Measurements from ENCODE around the gene GOLGA2.
"Not testable (repeated sequence)": the region's sequence is repeated elsewhere in the genome, so short reads cannot be mapped to it uniquely, and the experiment has no call there.

Gene GOLGA2

DNA sequence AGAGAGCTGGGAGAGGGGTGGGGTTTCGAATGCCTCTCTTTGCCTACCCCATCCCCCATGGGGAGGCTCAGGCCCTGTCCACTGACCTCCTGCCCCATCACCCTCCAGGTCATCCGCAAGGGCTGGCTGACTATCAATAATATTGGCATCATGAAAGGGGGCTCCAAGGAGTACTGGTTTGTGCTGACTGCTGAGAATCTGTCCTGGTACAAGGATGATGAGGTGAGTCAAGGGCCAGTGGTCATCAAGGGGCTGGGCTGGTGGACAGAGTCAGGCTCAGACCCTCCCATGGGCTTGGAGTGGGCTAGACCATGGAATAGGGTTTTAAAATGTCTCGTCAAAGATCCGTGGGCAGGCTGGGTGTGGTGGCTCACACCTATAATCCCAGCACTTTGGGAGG lies 33.7 kb downstream of the GOLGA2 start:
- DNase-seq (ENCODE audit: low spot score): no peak

DNA sequence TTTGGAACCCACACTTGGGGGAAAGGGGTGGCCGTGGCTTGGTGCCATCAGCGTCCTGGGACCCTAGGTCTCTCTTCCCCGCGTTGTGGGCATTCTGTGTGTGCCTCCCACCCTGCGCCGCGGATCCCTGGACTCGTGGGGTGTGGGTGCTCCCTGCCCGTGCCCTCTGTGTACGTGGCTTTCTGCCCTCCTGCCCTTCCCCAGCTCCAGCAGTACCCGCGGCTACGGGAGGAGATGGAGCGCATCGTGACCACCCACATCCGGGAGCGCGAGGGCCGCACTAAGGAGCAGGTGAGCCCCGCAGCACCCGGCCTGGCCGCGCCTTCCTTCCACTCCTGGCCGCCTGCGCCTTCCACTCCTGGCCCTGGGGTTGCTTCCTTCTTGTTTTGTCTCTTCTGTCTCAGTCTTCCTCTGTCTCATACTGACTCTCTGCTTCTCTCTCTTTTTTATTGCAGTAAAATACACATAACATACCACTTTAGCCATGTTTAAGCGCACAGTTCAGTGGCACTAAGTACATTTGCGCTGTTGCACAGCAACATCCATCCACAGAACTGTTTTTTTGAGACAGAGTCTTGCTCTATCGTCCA lies 41.9 kb downstream of the GOLGA2 start:
- DNase-seq (ENCODE audit: low spot score): no peak

DNA sequence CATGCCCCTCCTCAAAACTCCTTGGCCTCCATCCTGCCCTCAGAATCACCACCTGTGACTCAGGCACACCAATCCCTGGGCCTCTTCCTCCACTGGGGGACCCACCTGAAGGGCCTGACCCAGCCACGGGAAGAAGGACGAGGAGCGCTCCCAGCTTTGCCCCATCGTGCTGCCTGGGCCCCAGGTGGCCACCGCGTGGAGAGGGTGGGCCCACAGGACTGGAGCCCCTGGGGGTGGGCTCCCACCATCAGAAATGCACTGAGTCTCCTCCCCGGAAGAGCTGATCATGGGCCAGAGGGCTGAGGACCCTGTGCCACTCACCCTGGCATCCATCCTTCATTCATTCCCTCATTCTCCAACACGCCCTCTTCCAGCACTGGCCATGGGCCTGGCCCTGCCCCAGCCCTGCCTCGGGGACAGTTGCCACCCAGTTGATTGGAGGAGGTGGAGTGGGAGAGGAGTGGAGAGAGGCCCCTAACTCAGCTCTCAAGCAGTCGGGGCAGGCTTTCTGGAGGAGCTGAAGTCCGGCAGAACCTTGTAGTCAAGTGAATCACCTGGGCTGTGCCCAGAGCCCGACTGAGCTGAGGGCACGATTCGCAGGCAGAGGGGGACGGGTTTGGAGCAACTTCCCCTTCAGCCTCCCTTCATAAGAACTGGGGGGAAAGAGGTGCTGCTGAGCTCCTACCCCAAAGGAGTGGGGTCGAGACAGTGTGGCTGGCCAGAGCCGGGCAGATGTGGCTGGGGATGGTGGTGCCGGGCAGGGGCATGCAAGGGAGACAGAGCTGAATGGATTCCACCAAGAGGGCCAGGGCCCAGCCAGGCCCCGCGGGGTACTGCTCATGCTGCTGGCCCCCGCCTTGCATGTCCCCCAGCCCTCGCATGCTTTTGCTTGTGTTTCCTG lies 43.0 kb downstream of the GOLGA2 start:
- DNase-seq (ENCODE audit: low spot score): no peak

DNA sequence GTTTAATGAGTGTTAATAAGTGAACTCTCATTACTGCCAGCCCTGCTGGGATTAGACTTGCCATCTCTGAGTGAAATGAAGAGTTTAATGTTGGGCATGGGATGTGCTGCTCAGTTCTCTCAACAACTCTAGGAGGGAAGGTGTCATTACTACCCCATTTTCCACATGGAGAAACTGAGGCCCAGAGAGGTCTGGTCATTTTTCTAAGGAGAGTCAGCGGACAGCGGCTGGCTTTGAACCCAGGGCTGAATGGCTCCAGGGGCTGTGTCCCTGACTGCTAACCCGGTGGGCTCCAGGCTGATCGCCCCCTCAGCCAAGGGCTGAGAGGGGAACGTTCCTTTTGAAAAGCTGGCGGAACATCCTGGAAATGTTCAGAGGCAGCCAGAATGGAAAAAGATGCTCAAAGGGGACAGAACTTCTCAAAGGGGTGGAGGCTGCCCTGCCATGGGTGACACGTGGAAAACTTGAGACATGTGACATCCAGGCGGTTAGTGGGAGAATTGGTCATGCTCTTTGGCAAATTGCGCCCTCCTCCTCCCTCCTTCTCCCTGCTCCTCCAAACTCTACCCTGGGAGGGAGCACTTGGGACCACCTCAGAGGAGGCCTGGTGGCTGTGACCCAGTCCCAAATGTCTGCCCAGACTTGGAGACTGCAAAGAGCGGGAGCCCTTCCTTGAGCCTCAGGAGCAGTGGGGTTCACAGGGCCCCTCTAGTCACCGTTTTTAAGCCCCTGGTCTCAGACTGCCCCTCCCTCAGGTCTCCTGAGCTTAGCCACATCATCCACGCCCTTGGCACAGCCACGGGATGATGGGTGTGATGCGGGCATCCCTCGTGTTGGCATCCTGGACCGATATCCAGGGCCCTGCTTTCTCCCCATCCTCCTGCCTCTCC lies 43.9 kb downstream of the GOLGA2 start:
- DNase-seq (ENCODE audit: low spot score): no peak

DNA sequence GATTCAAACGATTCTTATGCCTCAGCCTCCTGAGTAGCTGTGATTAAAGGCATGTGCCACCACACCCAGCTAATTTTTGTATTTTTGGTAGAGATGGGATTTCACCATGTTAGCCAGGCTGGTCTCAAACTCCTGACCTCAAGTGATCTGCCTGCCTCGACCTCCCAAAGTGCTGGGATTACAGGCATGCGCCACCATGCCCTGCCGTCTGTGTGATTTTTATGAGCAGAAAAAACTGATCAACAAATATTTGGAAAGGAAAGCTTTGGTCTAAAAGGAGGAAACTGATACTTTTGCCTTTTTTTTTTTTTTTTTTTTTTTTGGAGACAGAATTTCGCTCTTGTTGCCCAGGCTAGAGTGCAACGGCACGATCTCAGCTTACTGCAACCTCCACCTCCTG lies 44.9 kb downstream of the GOLGA2 start:
- not testable (repeated sequence) for DNase-seq (ENCODE audit: low spot score)

DNA sequence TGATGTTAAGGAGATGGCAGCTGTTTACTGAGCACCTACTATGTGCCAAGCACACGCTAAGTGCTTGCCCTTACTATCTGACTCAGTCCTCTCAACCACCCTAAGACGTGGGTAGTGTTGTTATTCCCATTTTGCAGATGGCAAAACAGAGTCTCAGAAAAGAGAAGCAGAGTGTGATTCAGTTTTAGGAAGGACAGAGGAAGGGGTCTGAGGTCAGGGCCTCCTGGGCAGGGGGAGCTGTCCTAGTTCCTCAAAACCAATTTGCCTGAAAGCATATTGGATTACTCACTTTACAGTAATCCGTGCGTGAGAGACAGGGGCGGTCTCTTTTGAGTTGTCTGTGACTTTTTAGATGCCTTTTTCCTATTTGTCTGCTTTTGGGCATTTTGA lies 49.4 kb downstream of the GOLGA2 start:
- no peak for DNase-seq (ENCODE audit: low spot score)

DNA sequence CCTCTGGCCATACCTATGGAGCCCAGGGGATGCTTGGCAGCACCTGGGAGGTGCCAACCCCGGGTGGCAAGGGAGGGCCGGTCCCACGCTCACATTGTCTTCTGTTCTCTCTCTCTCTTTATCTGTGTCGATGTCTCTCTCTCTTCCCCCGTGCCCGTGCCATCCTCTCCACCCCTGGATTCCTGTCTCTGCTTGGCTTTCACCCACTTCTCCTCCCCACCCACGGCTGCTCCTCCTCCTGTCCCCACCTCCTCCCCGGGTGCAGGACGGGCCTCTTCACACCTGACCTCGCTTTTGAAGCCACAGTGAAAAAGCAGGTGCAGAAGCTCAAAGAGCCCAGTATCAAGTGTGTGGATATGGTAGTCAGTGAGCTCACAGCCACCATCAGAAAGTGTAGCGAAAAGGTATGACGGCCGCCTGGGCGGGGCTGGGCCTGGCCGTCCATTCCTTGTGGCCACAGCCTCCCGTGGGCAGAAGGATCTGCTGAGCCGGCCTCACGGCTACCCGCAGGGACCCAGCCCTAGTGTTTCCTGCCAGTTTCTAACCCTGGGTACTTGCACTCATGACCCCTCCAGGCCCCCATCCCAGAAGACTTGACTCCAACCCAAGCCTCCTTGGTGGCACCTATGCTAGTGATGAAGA lies 49.9 kb downstream of the GOLGA2 start:
- DNase-seq (ENCODE audit: low spot score): no peak

DNA sequence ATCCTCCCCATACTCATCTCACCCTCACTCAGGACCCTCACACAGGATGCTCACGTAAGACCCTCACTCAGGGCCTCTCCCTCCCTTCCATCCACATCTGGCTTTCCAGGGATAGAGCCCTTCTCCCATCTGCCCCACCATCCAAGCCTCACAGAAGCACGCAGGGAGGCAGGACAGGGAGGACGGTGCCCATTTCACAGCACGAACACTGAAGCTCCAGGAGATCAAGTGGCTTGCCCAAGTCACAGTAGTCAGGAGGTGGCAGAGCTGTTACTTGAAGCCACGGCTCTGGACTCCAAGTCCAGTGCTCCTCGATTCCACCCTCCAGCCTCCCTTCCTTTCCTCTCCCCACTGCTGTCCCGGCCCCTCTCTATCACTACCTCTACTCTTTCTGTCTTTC lies 50.9 kb downstream of the GOLGA2 start:
- DNase-seq (ENCODE audit: low spot score): no peak

DNA sequence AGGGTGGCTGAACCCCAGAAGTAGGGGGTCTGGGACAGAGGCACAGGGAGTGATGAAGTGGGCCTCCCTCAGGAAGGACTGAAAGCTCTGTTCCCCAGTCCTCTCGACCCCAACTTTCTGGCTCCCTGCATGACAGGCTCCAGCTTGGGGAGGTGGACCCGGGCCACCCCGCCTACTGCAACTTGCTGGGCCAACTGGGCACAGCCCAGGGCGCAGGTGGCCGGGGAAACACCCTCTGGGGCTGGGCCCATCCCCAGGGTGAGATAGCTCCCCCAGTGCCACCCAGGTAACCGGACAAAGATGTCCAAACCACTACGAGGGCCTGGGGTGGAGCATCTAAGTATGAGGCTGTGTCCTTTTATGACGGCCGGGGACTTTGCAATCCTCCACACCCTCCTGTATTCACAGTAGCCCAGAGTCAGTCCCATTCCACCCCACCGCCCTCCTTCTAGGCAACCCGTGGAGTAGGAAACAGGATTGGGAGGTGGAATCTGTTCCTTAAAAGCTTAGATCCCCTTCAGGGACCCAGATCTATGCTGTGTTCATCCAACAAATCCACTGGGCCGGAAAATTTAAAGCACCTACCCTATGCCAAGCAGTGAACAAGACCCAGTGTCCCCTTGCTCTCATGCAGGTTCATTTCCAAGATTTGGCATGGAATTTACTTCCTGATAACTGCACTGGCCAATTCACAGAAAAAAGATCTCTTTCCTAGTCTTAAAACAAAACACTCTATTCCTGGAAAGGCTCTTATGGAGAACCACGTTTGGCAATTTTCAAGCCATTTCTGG lies 52.7 kb downstream of the GOLGA2 start:
- peak; percentile 65 for DNase-seq (ENCODE audit: low spot score)

DNA sequence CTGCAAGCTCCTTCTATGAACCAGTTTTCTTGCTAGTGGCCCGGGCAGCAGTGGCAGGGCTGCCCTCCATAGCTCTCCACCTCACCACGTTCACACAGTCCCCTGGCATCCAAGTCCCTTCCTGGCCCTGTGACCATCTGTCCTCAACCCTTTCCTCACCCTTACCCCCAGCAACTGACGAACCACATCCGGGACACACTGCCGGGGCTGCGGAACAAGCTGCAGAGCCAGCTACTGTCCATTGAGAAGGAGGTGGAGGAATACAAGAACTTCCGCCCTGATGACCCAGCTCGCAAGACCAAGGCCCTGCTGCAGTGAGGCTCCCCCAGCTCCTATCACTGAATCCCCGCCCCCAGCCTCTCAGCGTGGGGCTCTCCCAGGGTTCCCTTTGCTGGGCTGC lies 53.8 kb downstream of the GOLGA2 start:
- no peak for DNase-seq (ENCODE audit: low spot score)

DNA sequence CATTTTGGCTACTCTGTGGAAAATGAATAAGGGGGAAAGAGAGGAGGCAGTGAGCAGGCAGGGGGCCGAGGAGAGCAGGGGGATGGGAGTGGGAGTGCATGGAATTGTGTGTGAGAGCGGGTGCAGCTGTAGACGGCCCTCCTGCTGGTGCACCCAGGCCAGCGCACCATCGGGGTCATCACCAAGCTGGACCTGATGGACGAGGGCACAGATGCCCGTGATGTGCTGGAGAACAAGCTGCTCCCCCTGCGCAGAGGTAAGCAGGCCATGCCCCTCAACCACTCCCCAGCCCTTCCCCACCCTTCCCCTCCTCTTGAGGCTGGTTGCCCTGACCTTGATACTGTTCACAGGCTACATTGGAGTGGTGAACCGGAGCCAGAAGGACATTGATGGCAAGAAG lies 56.0 kb downstream of the GOLGA2 start:
- DNase-seq (ENCODE audit: low spot score): no peak

DNA sequence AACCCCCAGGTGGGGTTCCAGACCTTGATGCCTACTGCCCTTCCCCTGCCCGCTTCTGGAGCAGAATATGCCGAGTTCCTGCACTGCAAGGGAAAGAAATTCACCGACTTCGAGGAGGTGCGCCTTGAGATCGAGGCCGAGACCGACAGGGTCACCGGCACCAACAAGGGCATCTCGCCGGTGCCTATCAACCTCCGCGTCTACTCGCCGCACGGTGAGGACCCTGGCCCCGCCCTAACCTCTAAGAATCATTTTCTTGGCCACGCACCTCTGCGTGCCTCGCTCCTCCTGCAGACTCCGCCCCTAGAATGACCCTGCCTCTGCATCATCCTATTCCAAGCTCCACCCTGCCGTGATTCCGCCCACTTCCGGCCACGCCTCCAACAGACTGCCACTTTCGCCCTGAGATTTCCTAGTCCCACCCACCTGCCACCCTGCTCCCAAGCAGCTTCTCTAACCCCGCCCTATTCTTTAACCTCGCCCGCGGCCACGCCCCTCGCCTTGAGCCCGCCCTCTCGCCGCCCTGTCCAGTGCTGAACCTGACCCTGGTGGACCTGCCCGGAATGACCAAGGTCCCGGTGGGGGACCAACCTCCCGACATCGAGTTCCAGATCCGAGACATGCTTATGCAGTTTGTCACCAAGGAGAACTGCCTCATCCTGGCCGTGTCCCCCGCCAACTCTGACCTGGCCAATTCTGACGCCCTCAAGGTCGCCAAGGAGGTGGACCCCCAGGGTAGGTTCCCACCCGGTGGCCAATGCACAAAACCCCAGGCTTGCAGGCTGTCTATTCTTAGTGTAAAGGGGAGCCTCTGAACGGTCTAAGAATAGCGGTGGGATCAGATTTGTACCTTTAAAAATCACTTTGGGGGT lies 57.1 kb downstream of the GOLGA2 start:
- DNase-seq (ENCODE audit: low spot score): peak; percentile 83

DNA sequence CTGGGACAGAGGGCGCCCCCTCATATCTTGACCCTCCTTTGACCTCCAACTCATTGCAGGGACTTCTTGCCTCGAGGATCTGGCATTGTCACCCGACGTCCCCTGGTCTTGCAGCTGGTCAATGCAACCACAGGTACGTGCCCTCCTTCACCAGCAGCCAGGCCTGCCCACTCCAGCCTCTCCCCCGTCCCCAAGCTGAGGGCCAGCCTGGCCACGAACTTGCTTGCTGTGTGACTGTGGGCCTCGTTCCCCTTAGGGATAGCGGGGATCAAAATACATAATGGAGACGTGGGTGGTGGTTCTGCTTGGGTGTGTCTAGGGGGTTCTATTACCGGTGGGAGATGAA lies 57.7 kb downstream of the GOLGA2 start:
- no peak for DNase-seq (ENCODE audit: low spot score)

DNA sequence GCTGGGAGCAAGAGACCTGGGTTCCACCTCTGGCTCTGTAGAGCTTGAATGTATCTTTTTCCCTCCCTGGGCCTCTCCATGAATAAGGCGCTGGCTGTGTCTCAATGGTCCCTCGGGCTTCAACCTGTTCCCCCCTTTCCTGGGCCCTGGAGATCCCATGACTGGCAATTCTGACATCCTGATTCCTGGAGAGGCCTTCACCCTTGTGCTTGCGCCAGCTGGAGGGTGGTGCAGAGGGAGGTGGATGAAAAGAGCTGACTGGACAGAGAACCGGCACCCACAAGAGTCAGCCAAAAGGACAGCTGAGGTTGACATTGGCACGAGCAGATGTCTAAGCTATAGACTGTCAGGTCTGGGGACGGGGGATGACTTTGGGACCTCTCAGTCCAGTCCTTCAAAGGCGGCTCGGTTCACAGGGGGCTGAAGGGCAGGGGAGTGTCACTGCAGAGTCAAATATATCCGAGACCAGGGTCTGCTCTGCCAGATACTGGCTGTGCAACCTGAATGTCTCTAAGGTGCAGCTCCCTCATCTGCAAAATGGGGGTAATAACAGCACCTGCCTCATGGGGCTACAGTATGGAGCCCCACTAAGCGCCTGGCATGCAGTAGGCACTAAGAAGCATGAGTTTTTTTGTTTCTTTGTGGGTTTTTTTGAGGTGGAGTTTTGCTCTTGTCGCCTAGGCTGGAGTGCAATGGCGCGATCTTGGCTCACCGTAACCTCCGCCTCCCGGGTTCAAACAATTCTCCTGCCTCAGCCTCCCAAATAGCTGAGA lies 58.8 kb downstream of the GOLGA2 start:
- DNase-seq (ENCODE audit: low spot score): no peak

DNA sequence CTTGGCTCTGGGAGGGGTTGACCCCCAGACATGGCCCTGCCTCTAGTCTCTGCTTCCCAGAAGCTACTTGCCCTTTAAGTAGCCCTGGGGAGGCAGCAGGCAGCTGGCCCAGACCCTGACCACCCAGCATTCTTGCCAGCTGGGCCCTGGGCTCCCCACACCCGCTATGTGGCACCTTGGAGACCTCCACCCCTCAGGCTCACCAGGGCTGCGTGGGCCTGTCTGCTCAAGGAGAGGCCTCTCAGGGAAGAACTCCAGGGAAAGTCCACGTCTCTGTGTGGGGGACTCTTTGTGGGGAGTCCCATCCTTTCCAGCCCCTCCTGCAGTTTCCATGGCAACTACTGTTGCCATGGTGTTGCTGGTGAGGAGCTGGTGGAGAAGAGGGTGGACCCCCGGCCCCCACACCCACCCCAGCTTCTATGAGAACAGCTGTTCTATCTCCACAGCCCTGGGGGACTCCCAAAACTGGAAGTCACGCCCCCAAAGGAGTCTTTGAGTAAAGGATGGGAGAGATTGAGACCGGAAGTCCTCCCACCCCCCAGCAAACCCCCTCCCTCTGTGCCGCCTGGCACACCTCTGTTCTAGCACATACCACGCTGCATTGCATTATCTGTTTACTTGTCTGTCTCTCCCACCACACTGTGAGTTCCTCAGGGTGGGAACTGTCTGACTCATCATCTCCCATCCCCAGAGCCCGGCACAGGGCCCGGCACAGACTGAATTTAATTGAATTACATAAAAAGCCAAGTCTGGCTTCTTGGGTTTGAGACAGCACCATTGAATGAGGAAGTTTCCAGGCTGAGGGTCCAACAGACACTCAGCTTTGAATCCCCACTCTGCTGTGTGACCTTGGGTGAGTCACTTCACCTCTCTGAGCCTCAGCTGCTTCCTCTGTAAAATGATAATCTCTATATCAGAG lies 60.1 kb downstream of the GOLGA2 start:
- no peak for DNase-seq (ENCODE audit: low spot score)

DNA sequence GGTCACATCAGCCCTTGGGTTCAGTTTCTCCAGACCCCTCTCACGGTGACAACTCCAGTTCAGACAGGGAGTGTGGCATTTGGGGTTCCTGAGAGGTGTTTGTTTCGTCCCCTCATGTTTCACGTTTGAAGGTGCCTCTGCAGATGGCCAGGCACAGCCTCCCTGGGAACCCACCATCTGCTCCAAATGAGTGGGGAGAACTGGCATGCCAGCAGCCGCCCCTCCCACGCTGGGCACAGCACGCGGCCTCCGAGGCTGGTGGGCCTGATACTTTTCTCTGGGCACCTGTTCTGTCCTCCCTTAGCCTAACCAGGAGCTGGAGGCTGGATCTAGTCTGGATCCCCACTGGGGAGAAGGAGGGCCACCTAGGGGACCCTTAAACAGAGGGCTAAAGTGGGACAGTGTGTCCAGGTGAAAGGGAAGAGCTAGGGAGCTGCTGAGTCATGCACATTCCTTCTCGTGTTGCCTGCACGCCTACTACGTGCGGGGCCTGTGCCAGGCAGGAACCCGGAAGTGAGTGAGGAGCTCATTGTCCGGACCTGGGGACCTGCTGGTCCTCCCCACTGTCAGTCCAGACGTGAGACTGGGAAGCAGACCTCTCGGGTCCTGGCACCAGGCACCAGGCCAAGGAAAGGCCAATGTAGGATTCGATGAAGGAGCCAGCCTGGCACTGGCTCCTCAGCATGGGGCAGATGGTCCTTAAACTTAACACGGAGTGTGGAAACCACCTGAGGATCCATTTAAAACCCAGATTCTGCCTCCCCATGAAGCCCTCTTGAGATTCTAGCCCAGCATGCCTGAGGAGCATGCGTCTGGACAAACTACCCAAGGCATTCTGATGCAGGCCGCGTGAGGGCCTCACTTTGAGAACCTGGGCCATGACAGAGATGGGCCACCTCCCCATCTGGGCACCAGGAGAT lies 61.0 kb downstream of the GOLGA2 start:
- peak; percentile 81 for DNase-seq (ENCODE audit: low spot score)

DNA sequence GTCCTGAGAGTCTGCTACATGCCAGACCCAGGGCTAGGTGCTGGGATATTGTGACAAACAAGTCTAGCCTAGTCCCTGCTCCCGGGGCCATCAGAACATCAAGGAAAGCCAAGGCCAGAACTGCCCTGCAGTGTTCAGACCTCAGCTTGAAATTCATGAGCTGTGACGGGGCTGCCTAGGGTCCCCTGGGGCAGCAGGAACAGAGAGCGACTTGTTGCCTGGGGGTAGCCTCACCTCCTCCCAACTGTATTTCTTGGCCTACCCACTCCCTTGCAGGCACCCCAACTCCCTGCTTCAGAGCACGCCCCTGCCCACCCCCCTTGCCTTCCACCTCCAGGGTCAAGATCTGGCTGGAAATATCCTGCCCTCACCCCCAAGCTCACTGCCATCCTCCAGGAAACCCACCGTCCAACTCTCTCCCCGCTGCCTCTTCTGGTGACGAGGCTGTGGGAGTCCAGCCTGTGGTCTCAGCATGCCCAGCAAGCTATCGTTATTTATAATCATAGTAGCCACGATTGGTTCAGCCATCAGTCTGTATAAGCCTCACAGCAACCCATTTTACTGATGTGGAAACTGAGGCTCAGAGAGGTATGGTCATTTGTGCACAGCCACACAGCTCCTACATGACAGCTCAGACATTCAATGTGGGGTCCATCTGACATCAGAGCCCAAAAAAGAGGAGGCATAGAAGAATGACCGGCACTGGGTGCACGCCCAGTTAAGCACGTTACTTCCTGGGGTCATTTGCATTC lies 61.9 kb downstream of the GOLGA2 start:
- no peak for DNase-seq (ENCODE audit: low spot score)
